ENCODE measurements around the gene CLEC9A. TPM values are rescaled to one million over a fixed set of nuclear protein-coding genes. Genes with fewer than 3 reads are reported as not detected.
"Not testable (repeated sequence)": the region's sequence is repeated elsewhere in the genome, so short reads cannot be mapped to it uniquely, and the experiment has no call there.

The CLEC9A gene
- total RNA-seq, 4 donors from 2014 or later, result 0.48 TPM; not detected in 3

DNA sequence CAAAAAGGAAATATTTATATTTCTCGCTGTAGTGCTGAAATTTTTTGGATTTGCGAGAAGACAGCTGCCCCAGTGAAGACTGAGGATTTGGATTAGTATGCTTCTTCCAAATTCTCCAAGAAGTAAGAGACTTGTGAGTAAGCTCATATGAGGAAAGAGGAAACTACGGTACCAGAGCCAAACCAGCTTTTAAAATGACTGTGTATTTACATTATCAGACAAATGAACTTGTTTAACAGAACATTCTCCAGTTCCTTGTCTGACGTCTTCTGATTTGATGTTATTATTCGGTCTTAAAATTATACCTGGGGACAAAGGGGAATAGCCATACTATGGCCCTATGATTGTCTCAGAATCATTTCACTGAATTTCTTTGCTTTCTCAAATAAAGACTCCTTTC lies 12.1 kb upstream of the CLEC9A start:
- H3K4me1 ChIP-seq, result peaks cover 0 to 5% (median 0%) of the 10 kb centered on the region in 4 donors
- intact Hi-C loops (cut with DNase I; ENCODE audit: low total_unique reads), result no loop called here
- H3K4me3 ChIP-seq, result no peak overlapping the region
- no peak for DNase-seq
- no peaks in the 10 kb centered on the region for H3K36me3 ChIP-seq
- in situ Hi-C loops (cut with MboI; ENCODE audit: low pct_ligation_motif_present in 1 of 4, low pct_unique_long_range_greater_than_20kb in 1 of 4, low sequenced_read_pairs in 3 of 4), result no loop called here
- H3K27ac ChIP-seq, result no peak overlapping the region
- H3K27me3 ChIP-seq, result no peaks in the 10 kb centered on the region
- 42 to 56% methylated on average over 5 of the region's 5 CpGs for WGBS, 2 donors (ENCODE audit: low coverage in 1 of 2)
- no peaks in the 10 kb centered on the region for H3K9me3 ChIP-seq
- TF ChIP-seq POLR2A (IDR thresholded peaks at IDR 0.05) (no peak), EP300 (IDR thresholded peaks at IDR 0.05; ENCODE audit: low read depth) (no peak)

GRCh38 chr12:10021342-10021741 lies 9.1 kb upstream of the CLEC9A start:
- Histone ChIP-seq H3K27me3 (no peaks in the 10 kb centered on the region), H3K27ac (no peak overlapping the region), H3K4me3 (no peak overlapping the region), H3K9me3 (no peaks in the 10 kb centered on the region), H3K36me3 (no peaks in the 10 kb centered on the region), H3K4me1 (peaks cover 0 to 5% (median 0%) of the 10 kb centered on the region in 4 donors)
- TF ChIP-seq POLR2A (IDR thresholded peaks at IDR 0.05) (no peak), CTCF (IDR thresholded peaks at IDR 0.05) (no peak), EP300 (IDR thresholded peaks at IDR 0.05; ENCODE audit: low read depth) (no peak), POLR2AphosphoS5 (IDR thresholded peaks at IDR 0.05) (no peak)
- in situ Hi-C loops (cut with MboI; ENCODE audit: low pct_ligation_motif_present in 1 of 4, low pct_unique_long_range_greater_than_20kb in 1 of 4, low sequenced_read_pairs in 3 of 4), result no loop called here
- intact Hi-C loops (cut with DNase I; ENCODE audit: low total_unique reads), result no loop called here
- 85 to 89% methylated on average over 3 of the region's 3 CpGs for WGBS, 2 donors (ENCODE audit: low coverage in 1 of 2)
- no peak for DNase-seq

DNA sequence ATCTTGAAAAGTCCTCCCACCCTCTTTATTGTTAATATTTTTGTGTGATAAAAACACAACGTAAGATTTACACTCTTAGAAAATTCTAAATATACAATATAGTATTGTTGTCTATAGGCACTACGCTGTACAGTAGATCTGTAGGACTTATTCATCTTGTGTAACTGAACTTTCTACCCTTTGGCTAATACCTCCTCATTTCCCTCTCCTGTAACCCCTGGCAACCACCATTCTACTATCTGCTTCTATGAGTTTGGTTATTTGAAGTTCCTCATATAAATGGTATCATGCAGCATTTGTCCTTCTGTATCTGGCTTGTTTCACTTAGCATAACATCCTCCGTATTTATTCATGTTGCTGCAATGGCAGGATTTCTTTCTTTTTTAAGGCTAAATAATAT lies 5.2 kb upstream of the CLEC9A start:
- H3K4me3 ChIP-seq, result no peak overlapping the region
- no peak for DNase-seq
- H3K9me3 ChIP-seq, result no peaks in the 10 kb centered on the region
- H3K36me3 ChIP-seq, result no peaks in the 10 kb centered on the region
- TF ChIP-seq POLR2A (IDR thresholded peaks at IDR 0.05) (no peak), EP300 (IDR thresholded peaks at IDR 0.05; ENCODE audit: low read depth) (no peak)
- WGBS, 2 donors (ENCODE audit: low coverage in 1 of 2), result 67 to 85% methylated on average over 3 of the region's 3 CpGs
- no peaks in the 10 kb centered on the region for H3K4me1 ChIP-seq
- no peak overlapping the region for H3K27ac ChIP-seq
- no peaks in the 10 kb centered on the region for H3K27me3 ChIP-seq
- in situ Hi-C loops (cut with MboI; ENCODE audit: low pct_ligation_motif_present in 1 of 4, low pct_unique_long_range_greater_than_20kb in 1 of 4, low sequenced_read_pairs in 3 of 4) (loop anchor here in 1 of 4 donors (25.0 kb wide), 1 partner anchor 112 kb away; the partner anchor contains the start of gene CLEC7A), intact Hi-C loops (cut with DNase I; ENCODE audit: low total_unique reads) (no loop called here)

DNA sequence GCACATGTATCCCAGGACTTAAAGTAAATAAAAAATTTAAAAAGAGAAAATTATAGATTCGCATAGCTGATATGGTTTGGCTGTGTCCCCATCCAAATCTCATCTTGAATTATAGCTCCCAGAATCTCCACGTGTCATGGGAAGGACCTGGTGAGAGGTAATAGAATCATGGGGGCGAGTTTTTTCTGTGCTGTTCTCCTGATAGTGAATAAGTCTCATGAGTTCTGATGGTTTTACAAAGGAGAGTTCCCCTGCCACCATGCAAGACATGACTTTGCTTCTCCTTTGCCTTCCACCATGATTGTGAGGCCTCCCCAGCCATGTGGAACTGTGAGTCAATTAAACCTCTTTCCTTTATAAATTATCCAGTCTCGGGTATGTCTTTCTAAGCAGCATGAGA lies 3.8 kb upstream of the CLEC9A start:
- H3K4me1 ChIP-seq; DNase-seq; H3K4me3 ChIP-seq; intact Hi-C loops (cut with DNase I; ENCODE audit: low total_unique reads); H3K27ac ChIP-seq; H3K27me3 ChIP-seq; H3K9me3 ChIP-seq; H3K36me3 ChIP-seq: not testable (repeated sequence)
- in situ Hi-C loops (cut with MboI; ENCODE audit: low pct_ligation_motif_present in 1 of 4, low pct_unique_long_range_greater_than_20kb in 1 of 4, low sequenced_read_pairs in 3 of 4), result loop anchor here in 1 of 4 donors (25.0 kb wide), 1 partner anchor 111 kb away; the partner anchor contains the start of gene CLEC7A
- 89 to 96% methylated on average over 4 of the region's 4 CpGs for WGBS, 2 donors (ENCODE audit: low coverage in 1 of 2)

DNA sequence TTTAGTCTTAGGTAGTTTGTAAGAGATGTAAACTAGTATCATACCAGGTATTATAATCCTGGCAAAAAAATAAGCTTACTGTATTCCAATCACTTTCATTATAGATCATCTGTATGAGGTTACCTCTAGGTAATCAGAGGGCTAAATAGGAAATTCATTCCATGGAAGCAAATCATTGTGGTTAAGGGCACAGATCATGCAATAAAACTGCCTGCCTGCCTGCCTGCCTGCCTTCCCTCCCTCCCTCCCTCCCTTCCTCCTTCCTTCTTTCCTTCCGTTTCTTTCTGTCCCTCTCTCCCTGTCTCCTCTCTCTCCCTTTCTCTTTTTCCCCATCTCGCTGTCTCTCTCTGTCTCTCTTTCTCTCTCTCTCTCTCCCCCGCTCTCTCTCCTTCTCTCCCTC lies 3.2 kb upstream of the CLEC9A start:
- H3K4me3 ChIP-seq, result no peak overlapping the region
- no peaks in the 10 kb centered on the region for H3K27me3 ChIP-seq
- H3K27ac ChIP-seq, result no peak overlapping the region
- WGBS, 2 donors (ENCODE audit: low coverage in 1 of 2), result 64 to 76% methylated on average over 3 of the region's 3 CpGs
- in situ Hi-C loops (cut with MboI; ENCODE audit: low pct_ligation_motif_present in 1 of 4, low pct_unique_long_range_greater_than_20kb in 1 of 4, low sequenced_read_pairs in 3 of 4), result loop anchor here in 1 of 4 donors (25.0 kb wide), 1 partner anchor 110 kb away; the partner anchor contains the start of gene CLEC7A
- no peaks in the 10 kb centered on the region for H3K4me1 ChIP-seq
- TF ChIP-seq EP300 (IDR thresholded peaks at IDR 0.05; ENCODE audit: low read depth) (no peak), POLR2AphosphoS5 (IDR thresholded peaks at IDR 0.05) (no peak), CTCF (IDR thresholded peaks at IDR 0.05) (no peak), POLR2A (IDR thresholded peaks at IDR 0.05) (no peak)
- DNase-seq, result no peak
- H3K36me3 ChIP-seq, result no peaks in the 10 kb centered on the region
- intact Hi-C loops (cut with DNase I; ENCODE audit: low total_unique reads), result no loop called here
- H3K9me3 ChIP-seq, result no peaks in the 10 kb centered on the region

GRCh38 chr12:10027721-10028120 lies 2.8 kb upstream of the CLEC9A start:
- in situ Hi-C loops (cut with MboI; ENCODE audit: low pct_ligation_motif_present in 1 of 4, low pct_unique_long_range_greater_than_20kb in 1 of 4, low sequenced_read_pairs in 3 of 4), result loop anchor here in 1 of 4 donors (25.0 kb wide), 1 partner anchor 110 kb away; the partner anchor contains the start of gene CLEC7A
- intact Hi-C loops (cut with DNase I; ENCODE audit: low total_unique reads), result no loop called here
- Histone ChIP-seq H3K36me3 (no peaks in the 10 kb centered on the region), H3K27ac (no peak overlapping the region), H3K4me1 (no peaks in the 10 kb centered on the region), H3K4me3 (no peak overlapping the region), H3K9me3 (no peaks in the 10 kb centered on the region), H3K27me3 (no peaks in the 10 kb centered on the region)
- 53 to 61% methylated on average over 3 to 4 of the region's 4 CpGs for WGBS, 2 donors (ENCODE audit: low coverage in 1 of 2)
- TF ChIP-seq CTCF (IDR thresholded peaks at IDR 0.05) (no peak), POLR2A (IDR thresholded peaks at IDR 0.05) (no peak), EP300 (IDR thresholded peaks at IDR 0.05; ENCODE audit: low read depth) (no peak), POLR2AphosphoS5 (IDR thresholded peaks at IDR 0.05) (no peak)
- no peak for DNase-seq

Measured in transverse colon (tissue), 4 donors.